HCT116 (cell line): ENCODE measurements around the gene RAPGEF6. TPM values are rescaled to one million over a fixed set of nuclear protein-coding genes. Genes with fewer than 3 reads are reported as not detected.

ENCODE experiments used
- ATAC-seq: fragments of 200-7000 bp; cut with Tn5 transposase; 2 replicates; pipeline ENCODE4 v1.9.1; 2020; ENCODE audit warnings: mild to moderate bottlenecking, moderate library complexity
- BruUV-seq: library from RNA; stranded (reverse); fragments of 400-500 nt; replicated peaks from 2 replicates; lab custom pipeline; 2021; lab: Mats Ljungman, UMichigan
- CTCF ChIA-PET: fragments of 300-600 bp; sonication (Branson Sonifier 250); formaldehyde crosslinking; loops from one replicate; lab custom pipeline; 2021; ENCODE audit warnings: antibody characterized with exemption; lab: Charles Lee
- POLR2A ChIA-PET: fragments of 300-600, 350-600 bp; sonication (Branson Sonifier 250); formaldehyde crosslinking; loops from one replicate; lab custom pipeline; 2021; ENCODE audit warnings: antibody characterized with exemption; lab: Charles Lee
- RAD21 ChIA-PET, 2 experiments: fragments of 300-600 bp; sonication (Branson Sonifier 250); formaldehyde crosslinking; loops; one replicate each; lab custom pipeline; 2023; ENCODE audit warnings: low total read pairs in 2 of 2; ENCODE audit not compliant: uncharacterized antibody in 2 of 2, unreplicated experiment in 2 of 2, low non-redundant PET in 1 of 2; lab: Charles Lee
- DNase-seq: peaks from one replicate; pipeline ENCODE4 v3.0.0-alpha.2; 2010; ENCODE audit warnings: low read depth, low spot score
- H2AFZ ChIP-seq: fragments of 200-600 bp; shearing (Covaris generic), sonication (generic); 2 replicates; pipeline ENCODE4 v1.6.1; 2017; ENCODE audit warnings: low read depth, mixed run types, mixed read lengths, antibody characterized with exemption, low read length; ENCODE audit not compliant: poor library complexity, severe bottlenecking
- H3K27ac ChIP-seq: 2 replicates; pipeline ENCODE4 v1.5.1; 2012; ENCODE audit warnings: low read depth, low read length
- H3K27me3 ChIP-seq: fragments of 200-600 bp; sonication (generic); 2 replicates; pipeline ENCODE4 v1.6.1; 2016; ENCODE audit warnings: mixed run types, low read length, mixed read lengths; ENCODE audit not compliant: insufficient read depth
- H3K36me3 ChIP-seq, 2 experiments: fragments of 200-500 bp in 1 of 2; fragments of 200-600 bp in 1 of 2; sonication (Bioruptor generic) in 1 of 2; sonication (generic) in 1 of 2; 2 replicates each; pipeline versions ENCODE4 v1.5.1 to v1.6.1; 2014 to 2016; ENCODE audit warnings: low read length in 2 of 2, inconsistent platforms in 1 of 2, mixed read lengths in 1 of 2, mixed run types in 1 of 2; ENCODE audit not compliant: insufficient read depth in 2 of 2, control insufficient read depth in 1 of 2
- H3K4me1 ChIP-seq, 2 experiments: fragments of 200-600 bp in 1 of 2; sonication (generic) in 1 of 2; 2 replicates each; pipeline versions ENCODE4 v1.5.1 to v1.6.1; 2012 to 2017; ENCODE audit warnings: low read length in 2 of 2, inconsistent platforms in 1 of 2, mild to moderate bottlenecking in 1 of 2, mixed read lengths in 1 of 2, mixed run types in 1 of 2, moderate library complexity in 1 of 2; ENCODE audit not compliant: insufficient read depth in 2 of 2, control insufficient read depth in 1 of 2
- H3K4me2 ChIP-seq: fragments of 200-600 bp; sonication (generic); 2 replicates; pipeline ENCODE4 v1.6.1; 2017; ENCODE audit warnings: mixed run types, low read length, mixed read lengths
- H3K4me3 ChIP-seq, 2 experiments: fragments of 200-600 bp in 1 of 2; sonication (generic) in 1 of 2; replicated peaks in 1 of 2; 2 replicates each; pipeline ENCODE4 v1.5.1; 2011 to 2016; ENCODE audit warnings: low read length in 2 of 2, control low read depth in 1 of 2, low read depth in 1 of 2, mild to moderate bottlenecking in 1 of 2, mixed read lengths in 1 of 2, mixed run types in 1 of 2
- H3K79me2 ChIP-seq: fragments of 200-600 bp; sonication (generic); 2 replicates; pipeline ENCODE4 v1.6.1; 2017; ENCODE audit warnings: mild to moderate bottlenecking, mixed run types, low read length, moderate library complexity, mixed read lengths; ENCODE audit not compliant: insufficient read depth
- H3K9ac ChIP-seq: fragments of 200-600 bp; sonication (generic); 2 replicates; pipeline ENCODE4 v1.6.1; 2016; ENCODE audit warnings: low read length, mixed read lengths
- H3K9me2 ChIP-seq: fragments of 200-600 bp; sonication (generic), shearing (Covaris generic); 2 replicates; pipeline ENCODE4 v1.6.1; 2017; ENCODE audit warnings: mixed run types, mild to moderate bottlenecking, moderate library complexity; ENCODE audit not compliant: insufficient read depth
- H3K9me3 ChIP-seq, 2 experiments: fragments of 200-500 bp in 1 of 2; fragments of 200-600 bp in 1 of 2; sonication (Bioruptor generic) in 1 of 2; sonication (generic) in 1 of 2; 2 replicates each; pipeline ENCODE4 v1.6.1; 2014 to 2017; ENCODE audit warnings: low read length in 2 of 2, mixed read lengths in 2 of 2, inconsistent platforms in 1 of 2, low read depth in 1 of 2, mild to moderate bottlenecking in 1 of 2, mixed run types in 1 of 2, moderate library complexity in 1 of 2; ENCODE audit not compliant: control insufficient read depth in 1 of 2, insufficient read depth in 1 of 2
- H4K20me1 ChIP-seq: fragments of 200-600 bp; sonication (generic), shearing (Covaris generic); 2 replicates; pipeline ENCODE4 v1.6.1; 2017; ENCODE audit warnings: mixed run types, mild to moderate bottlenecking, moderate library complexity; ENCODE audit not compliant: insufficient read depth
- CEBPB ChIP-seq: IDR thresholded peaks from 2 replicates; pipeline ENCODE4 v1.6.1; 2012; ENCODE audit warnings: low read depth
- EGR1 ChIP-seq: IDR thresholded peaks from 2 replicates; pipeline ENCODE4 v1.6.1; 2012; ENCODE audit warnings: low read depth
- ELF1 ChIP-seq: IDR thresholded peaks from 2 replicates; pipeline ENCODE4 v1.6.1; 2012; ENCODE audit warnings: low read depth, borderline replicate concordance
- EZH2 ChIP-seq: fragments of 200-600 bp; sonication (generic); IDR thresholded peaks from 2 replicates; pipeline ENCODE4 v1.6.1; 2017; ENCODE audit warnings: antibody characterized with exemption, mixed run types
- JUND ChIP-seq: IDR thresholded peaks from 2 replicates; pipeline ENCODE4 v1.6.1; 2012
- POLR2A ChIP-seq: IDR thresholded peaks from 2 replicates; pipeline ENCODE4 v1.7.0; 2011; ENCODE audit warnings: borderline replicate concordance; ENCODE audit not compliant: insufficient read depth, insufficient read length; ENCODE audit errors: extremely low read depth
- POLR2AphosphoS5 ChIP-seq: IDR thresholded peaks from 2 replicates; pipeline ENCODE4 v1.6.1; 2011; ENCODE audit warnings: mild to moderate bottlenecking, low read depth, low read length, moderate library complexity
- SIN3A ChIP-seq: IDR thresholded peaks from 2 replicates; pipeline ENCODE4 v1.6.1; 2012; ENCODE audit warnings: low read depth
- SP1 ChIP-seq: IDR thresholded peaks from 2 replicates; pipeline ENCODE4 v1.6.1; 2012; ENCODE audit warnings: low read depth
- SRF ChIP-seq: IDR thresholded peaks from 2 replicates; pipeline ENCODE4 v1.6.1; 2012; ENCODE audit warnings: low read depth
- TCF7L2 ChIP-seq: IDR thresholded peaks from 2 replicates; pipeline ENCODE4 v1.7.0; 2011; ENCODE audit warnings: borderline replicate concordance, inconsistent platforms; ENCODE audit not compliant: insufficient read depth, insufficient read length; ENCODE audit errors: extremely low read depth
- YY1 ChIP-seq: IDR thresholded peaks from 2 replicates; pipeline ENCODE4 v1.6.1; 2011; ENCODE audit warnings: low read length, low read depth, moderate library complexity, mild to moderate bottlenecking; ENCODE audit not compliant: insufficient replicate concordance; ENCODE audit errors: extremely low read depth
- intact Hi-C: fragments of 100-400 bp; cut with micrococcal nuclease; formaldehyde crosslinking; loops from 2 replicates; pipeline ENCODE4 v1.10.0; 2022
- total RNA-seq: library from RNA; stranded (reverse); gene quantifications from one replicate; pipeline ENCODE4 v1.2.1, GENCODE V29; 2021; ENCODE audit not compliant: unreplicated experiment
- TF ChIP-seq, protein P1 (sequence below): IDR thresholded peaks from 2 replicates; pipeline ENCODE4 v1.6.1; 2011; ENCODE audit warnings: mild to moderate bottlenecking, low read length, moderate library complexity; ENCODE audit not compliant: insufficient replicate concordance; ENCODE audit errors: extremely low read depth
- TF ChIP-seq, protein P2 (sequence below): IDR thresholded peaks from 2 replicates; pipeline ENCODE4 v1.6.1; 2012

Gene RAPGEF6
- total RNA-seq, 1 experiment from 2014 or later: 18.4 TPM

DNA sequence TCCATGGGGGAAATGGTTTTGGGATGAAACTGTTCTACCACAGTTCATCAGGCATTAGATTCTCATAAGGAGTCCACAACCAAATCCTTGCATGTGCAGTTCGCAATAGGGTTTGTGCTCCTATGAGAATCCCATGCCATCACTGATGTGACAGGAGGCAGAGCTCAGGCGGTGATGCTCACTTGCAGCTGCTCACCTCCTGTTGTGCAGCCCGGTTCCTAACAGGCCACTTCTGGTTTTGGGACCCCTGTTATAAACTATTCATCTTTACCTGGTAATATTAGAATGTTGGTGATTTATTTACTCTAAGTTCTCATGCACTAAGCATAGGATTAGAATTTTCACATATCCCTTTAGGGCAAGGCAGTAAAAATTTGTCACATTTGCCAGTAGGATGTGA lies 248.9 kb downstream of the RAPGEF6 start:
- H3K36me3 ChIP-seq: peaks cover 2 to 4% of the 10 kb centered on the region in 2 experiments; a peak in 1 of 4 replicates
- TF ChIP-seq ELF1 (no peak), TCF7L2 (no peak), SRF (no peak), SIN3A (no peak), POLR2A (no peak)
- intact Hi-C loops: loop anchor here (10.0 kb wide), 1 partner anchor 1481 kb away; the partner anchor contains the start of gene CHSY3
- BruUV-seq: no TSS peak
- peaks cover 0 to 5% of the 10 kb centered on the region in 2 experiments; a peak in 1 of 4 replicates for H3K4me1 ChIP-seq
- ATAC-seq (no peak), DNase-seq (no peak)
- H3K79me2 ChIP-seq: no peaks in the 10 kb centered on the region; the same call in 1 of the 2 replicates
- H3K27me3 ChIP-seq: no peaks in the 10 kb centered on the region
- RAD21 ChIA-PET: no interaction called here
- no peak overlapping the region for H3K27ac ChIP-seq
- no peaks in the 10 kb centered on the region for H3K9me3 ChIP-seq
- no peak overlapping the region for H3K9ac ChIP-seq
- H3K4me3 ChIP-seq: no peak overlapping the region
- H2AFZ ChIP-seq: no peak overlapping the region
- no peaks in the 10 kb centered on the region for H4K20me1 ChIP-seq
- no peak overlapping the region for H3K4me2 ChIP-seq
- CTCF ChIA-PET: no interaction called here
- POLR2A ChIA-PET: no interaction called here
- no peaks in the 10 kb centered on the region for H3K9me2 ChIP-seq

DNA sequence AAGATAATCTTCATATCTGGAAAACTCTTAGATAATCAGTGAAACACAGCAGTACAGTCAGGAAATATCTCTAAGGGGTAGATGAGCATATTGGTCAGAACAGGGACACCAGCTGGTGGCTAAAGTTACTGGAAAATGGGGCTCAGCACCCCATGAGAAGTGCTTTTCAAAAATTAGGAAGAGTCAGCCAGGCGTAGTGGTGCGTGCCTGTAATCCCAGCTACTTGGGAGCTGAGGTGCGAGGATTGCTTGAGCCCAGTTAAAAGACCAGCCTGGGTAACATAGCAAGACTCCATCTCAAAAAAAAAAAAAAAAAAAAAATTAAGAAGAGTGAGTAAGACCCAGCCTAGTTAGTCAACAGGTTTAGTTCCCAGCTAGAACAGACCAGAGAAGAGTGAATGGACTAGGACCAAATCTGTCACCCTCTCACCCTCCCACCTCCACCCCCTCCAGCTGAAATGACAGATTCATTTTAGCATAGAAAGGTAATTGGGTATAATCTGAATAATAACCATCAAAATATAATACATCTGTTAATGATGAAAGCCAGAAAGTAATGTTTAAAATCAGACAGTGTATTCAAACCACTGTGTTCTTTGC lies 250.3 kb downstream of the RAPGEF6 start:
- RAD21 ChIA-PET: interaction anchor here in 1 of 2 experiments (0.6 kb wide), 1 partner anchor 219 kb away, joined by 3 read pairs; no protein-coding TSS in a partner anchor
- Histone ChIP-seq H3K9ac (no peak overlapping the region), H2AFZ (no peak overlapping the region), H3K4me1 (peaks cover 2 to 9% of the 10 kb centered on the region in 2 experiments; a peak in 2 of 4 replicates), H3K4me3 (no peak overlapping the region), H3K9me3 (no peaks in the 10 kb centered on the region), H3K27ac (no peak overlapping the region), H3K27me3 (no peaks in the 10 kb centered on the region), H3K4me2 (no peak overlapping the region), H3K79me2 (peaks cover under 1% of the 10 kb centered on the region; the same call in 1 of the 2 replicates), H3K36me3 (peaks cover 2 to 4% of the 10 kb centered on the region in 2 experiments; a peak in 1 of 4 replicates), H3K9me2 (no peaks in the 10 kb centered on the region), H4K20me1 (no peaks in the 10 kb centered on the region)
- BruUV-seq: no TSS peak
- POLR2A ChIA-PET: no interaction called here
- ATAC-seq (no peak), DNase-seq (no peak)
- CTCF ChIA-PET: interaction anchor here (0.7 kb wide), 1 partner anchor 29 kb away, joined by 3 read pairs; no protein-coding TSS in a partner anchor
- intact Hi-C loops: loop anchor here (5.0 to 10.0 kb wide), 2 partner anchors 272 to 1480 kb away; partner anchors contain the start of gene CHSY3
- TF ChIP-seq JUND: no peak
- no peak for TF ChIP-seq TCF7L2
- TF ChIP-seq, protein P1, sequence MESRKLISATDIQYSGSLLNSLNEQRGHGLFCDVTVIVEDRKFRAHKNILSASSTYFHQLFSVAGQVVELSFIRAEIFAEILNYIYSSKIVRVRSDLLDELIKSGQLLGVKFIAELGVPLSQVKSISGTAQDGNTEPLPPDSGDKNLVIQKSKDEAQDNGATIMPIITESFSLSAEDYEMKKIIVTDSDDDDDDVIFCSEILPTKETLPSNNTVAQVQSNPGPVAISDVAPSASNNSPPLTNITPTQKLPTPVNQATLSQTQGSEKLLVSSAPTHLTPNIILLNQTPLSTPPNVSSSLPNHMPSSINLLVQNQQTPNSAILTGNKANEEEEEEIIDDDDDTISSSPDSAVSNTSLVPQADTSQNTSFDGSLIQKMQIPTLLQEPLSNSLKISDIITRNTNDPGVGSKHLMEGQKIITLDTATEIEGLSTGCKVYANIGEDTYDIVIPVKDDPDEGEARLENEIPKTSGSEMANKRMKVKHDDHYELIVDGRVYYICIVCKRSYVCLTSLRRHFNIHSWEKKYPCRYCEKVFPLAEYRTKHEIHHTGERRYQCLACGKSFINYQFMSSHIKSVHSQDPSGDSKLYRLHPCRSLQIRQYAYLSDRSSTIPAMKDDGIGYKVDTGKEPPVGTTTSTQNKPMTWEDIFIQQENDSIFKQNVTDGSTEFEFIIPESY: no peak
- TF ChIP-seq CEBPB: no peak
- TF ChIP-seq, protein P2, sequence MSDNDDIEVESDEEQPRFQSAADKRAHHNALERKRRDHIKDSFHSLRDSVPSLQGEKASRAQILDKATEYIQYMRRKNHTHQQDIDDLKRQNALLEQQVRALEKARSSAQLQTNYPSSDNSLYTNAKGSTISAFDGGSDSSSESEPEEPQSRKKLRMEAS: no peak
- no peak for TF ChIP-seq ELF1
- TF ChIP-seq POLR2AphosphoS5: no peak
- no peak for TF ChIP-seq YY1
- no peak for TF ChIP-seq EZH2
- no peak for TF ChIP-seq SP1
- TF ChIP-seq EGR1: no peak
- no peak for TF ChIP-seq POLR2A
